OCI-M2 (cell line): ENCODE data around the gene PSKH1.

Experiments used
- DNase-seq: peaks from one replicate; lab custom pipeline; 2025; ENCODE audit not compliant: unreplicated experiment; lab: John Stamatoyannopoulos, UW

The PSKH1 gene

GRCh38 chr16:67977005-67977404 lies 84.0 kb downstream of the PSKH1 start:
- no peak for DNase-seq

- DNase-seq, result no peak
Observed at GRCh38 chr16:67977469-67978227, 84.6 kb downstream of the PSKH1 start.
